ENCODE data around the gene FIGNL1. TPM values are rescaled to one million over a fixed set of nuclear protein-coding genes. Genes with fewer than 3 reads are reported as not detected.

FIGNL1 gene
- total RNA-seq, 1 experiment from 2014 or later, result 13.8 TPM

GRCh38 chr7:50486512-50486911 is 36.4 kb upstream of the FIGNL1 start:
- Histone ChIP-seq H3K14ac (ENCODE audit: insufficient read depth, low read length) (no peak overlapping the region), H3K9me3 (ENCODE audit: control insufficient read depth, low read depth, low read length) (no peaks in the 10 kb centered on the region), H3K4me2 (ENCODE audit: insufficient read depth, insufficient read length, low read length) (no peak overlapping the region), H4K5ac (ENCODE audit: insufficient read length, low read depth, low read length) (no peak overlapping the region), H3K79me2 (ENCODE audit: insufficient read depth, low read length) (no peaks in the 10 kb centered on the region), H3T11ph (ENCODE audit: low read length) (no peak overlapping the region), H3K27ac (ENCODE audit: insufficient read length, low read depth, low read length) (no peak overlapping the region), H3K23ac (ENCODE audit: insufficient read length, low read depth, low read length) (no peak overlapping the region), H3K18ac (ENCODE audit: insufficient read length, low read depth, low read length) (no peak overlapping the region), H4K8ac (replicated peaks; ENCODE audit: insufficient read length, low read depth, low read length) (no peak overlapping the region), H2BK5ac (ENCODE audit: insufficient read length, low read length) (no peak overlapping the region), H2AK5ac (ENCODE audit: insufficient read length, low read length) (no peak overlapping the region), H3K27me3 (ENCODE audit: insufficient read depth, low read length) (no peaks in the 10 kb centered on the region), H2BK120ac (ENCODE audit: low read depth, low read length, poor library complexity, severe bottlenecking) (no peak overlapping the region), H3K4ac (ENCODE audit: low read depth, low read length) (no peak overlapping the region), H3K4me1 (ENCODE audit: insufficient read depth, low read length) (no peaks in the 10 kb centered on the region), H3K56ac (ENCODE audit: insufficient read length, low read depth, low read length) (no peak overlapping the region), H4K20me1 (ENCODE audit: control insufficient read depth, insufficient read depth, insufficient read length) (no peaks in the 10 kb centered on the region), H3K9ac (ENCODE audit: extremely low read depth, insufficient read length, low read length) (no peak overlapping the region), H2AFZ (ENCODE audit: low read length) (no peak overlapping the region), H3K79me1 (ENCODE audit: insufficient read depth, low read depth, low read length, poor library complexity, severe bottlenecking) (no peaks in the 10 kb centered on the region), H2BK20ac (ENCODE audit: low read depth, low read length, poor library complexity, severe bottlenecking) (no peak overlapping the region), H4K91ac (ENCODE audit: insufficient read length, low read depth, low read length) (no peak overlapping the region), H2BK12ac (ENCODE audit: insufficient read length, low read depth, low read length) (no peak overlapping the region), H3K23me2 (ENCODE audit: insufficient read length, low read depth, low read length, poor library complexity, severe bottlenecking) (no peaks in the 10 kb centered on the region), H2BK15ac (ENCODE audit: low read depth, low read length) (no peak overlapping the region)
- TF ChIP-seq, protein P1, sequence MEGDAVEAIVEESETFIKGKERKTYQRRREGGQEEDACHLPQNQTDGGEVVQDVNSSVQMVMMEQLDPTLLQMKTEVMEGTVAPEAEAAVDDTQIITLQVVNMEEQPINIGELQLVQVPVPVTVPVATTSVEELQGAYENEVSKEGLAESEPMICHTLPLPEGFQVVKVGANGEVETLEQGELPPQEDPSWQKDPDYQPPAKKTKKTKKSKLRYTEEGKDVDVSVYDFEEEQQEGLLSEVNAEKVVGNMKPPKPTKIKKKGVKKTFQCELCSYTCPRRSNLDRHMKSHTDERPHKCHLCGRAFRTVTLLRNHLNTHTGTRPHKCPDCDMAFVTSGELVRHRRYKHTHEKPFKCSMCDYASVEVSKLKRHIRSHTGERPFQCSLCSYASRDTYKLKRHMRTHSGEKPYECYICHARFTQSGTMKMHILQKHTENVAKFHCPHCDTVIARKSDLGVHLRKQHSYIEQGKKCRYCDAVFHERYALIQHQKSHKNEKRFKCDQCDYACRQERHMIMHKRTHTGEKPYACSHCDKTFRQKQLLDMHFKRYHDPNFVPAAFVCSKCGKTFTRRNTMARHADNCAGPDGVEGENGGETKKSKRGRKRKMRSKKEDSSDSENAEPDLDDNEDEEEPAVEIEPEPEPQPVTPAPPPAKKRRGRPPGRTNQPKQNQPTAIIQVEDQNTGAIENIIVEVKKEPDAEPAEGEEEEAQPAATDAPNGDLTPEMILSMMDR (conservative IDR thresholded peaks at IDR 0.05), result no peak
- Mint-ChIP-seq H3K36me3 (ENCODE audit: insufficient read depth in 1 of 3, low read depth in 3 of 3) (peaks cover 0 to 3% (median 0%) of the 10 kb centered on the region in 3 experiments; a peak in 3 of 7 replicates), H3K4me3 (no peak overlapping the region), H3K9me3 (peaks cover 23 to 32% of the 10 kb centered on the region in 2 experiments), H3K4me1 (no peaks in the 10 kb centered on the region), H3K27me3 (ENCODE audit: low read depth) (no peaks in the 10 kb centered on the region), H3K27ac (no peak overlapping the region)
- whole genome bisulfite sequencing (ENCODE audit: extremely low coverage, insufficient read length, low lambda C conversion rate), result no CpG with 5 or more reads among the region's 1 CpG
- no peak for DNase-seq
